ENCODE data around the gene SLX4IP.
A peak's percentile ranks its signal among the peaks of the same experiment; 100 is the strongest.

Gene SLX4IP

DNA sequence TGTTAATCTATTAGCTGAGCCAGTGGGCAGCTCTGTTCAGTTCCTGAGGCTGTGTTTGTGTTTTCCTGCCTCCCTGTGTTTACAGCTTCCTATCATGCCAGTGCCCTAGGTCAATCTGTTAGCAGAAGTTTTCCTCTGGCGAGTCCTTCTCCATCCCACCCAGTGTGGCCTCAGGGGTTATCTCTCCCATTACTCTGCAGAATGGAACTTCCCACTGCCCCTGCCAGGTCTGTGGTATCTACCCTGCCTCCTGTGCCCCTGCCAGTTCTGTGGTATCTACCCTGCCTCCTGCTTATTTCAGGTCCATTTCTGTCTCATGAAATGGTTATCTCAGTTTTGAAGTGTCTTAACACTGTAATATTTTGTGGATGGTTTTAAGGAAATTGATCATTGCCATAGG is 63.1 kb downstream of the SLX4IP start:
- DNase-seq = no peak

DNA sequence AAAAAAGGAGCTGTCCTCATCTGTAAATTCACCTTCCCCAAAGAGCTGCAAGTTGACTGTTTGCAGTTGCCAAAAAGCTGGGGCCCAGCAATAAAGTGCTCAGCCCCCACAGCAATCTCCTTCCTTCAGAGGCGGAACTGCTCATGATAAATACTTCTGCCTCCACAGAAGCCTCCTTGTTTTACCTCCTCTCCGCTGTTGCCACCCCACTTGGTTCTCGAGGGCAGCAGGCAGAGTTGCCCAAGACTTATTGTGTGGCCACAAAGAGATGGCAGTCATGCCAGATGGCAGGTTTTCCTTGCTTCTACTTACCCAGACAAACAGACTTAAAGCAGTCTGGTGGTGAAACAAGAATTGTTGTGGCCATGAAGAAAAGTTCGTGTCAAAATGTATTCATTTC is 66.3 kb downstream of the SLX4IP start:
- DNase-seq = no peak

DNA sequence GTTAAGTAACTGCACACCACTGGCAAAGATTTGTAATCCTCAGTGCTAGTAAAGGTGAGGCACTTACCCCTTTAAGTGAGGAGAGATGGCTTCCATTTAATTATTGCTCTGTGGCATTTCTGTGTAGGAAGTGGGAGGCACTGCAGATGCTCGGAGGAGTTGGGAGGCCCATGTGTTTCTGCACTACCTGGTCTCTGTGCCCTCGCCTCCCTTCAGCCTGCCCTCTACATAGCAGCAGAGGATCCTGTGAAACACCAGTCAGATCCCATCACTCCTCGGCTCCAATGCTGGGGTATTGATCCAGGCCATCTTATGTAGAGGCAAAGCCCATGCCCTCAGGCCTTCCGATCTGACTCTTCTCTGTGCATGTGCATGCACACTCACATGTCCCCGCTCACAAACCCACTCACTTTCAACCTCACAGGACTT is 67.0 kb downstream of the SLX4IP start:
- no peak for DNase-seq

DNA sequence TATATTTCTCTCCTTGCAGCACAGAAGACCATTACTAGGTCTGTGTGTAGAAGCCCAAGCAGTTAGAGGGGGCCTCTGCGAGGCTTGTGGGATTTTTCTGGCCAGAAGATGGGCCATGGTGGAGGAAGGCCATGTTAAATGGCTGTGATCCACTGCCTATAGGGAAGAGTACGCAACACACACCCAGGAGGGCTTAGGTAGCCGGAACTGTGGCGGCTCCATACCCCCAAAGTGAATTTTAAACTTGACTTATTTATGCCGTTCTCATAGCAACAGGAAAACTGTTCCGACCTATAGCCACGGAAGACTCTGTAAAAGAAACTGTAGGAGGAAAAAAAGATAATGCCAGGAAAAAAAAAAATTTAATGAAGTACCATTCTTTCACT is 69.5 kb downstream of the SLX4IP start:
- DNase-seq = no peak

DNA sequence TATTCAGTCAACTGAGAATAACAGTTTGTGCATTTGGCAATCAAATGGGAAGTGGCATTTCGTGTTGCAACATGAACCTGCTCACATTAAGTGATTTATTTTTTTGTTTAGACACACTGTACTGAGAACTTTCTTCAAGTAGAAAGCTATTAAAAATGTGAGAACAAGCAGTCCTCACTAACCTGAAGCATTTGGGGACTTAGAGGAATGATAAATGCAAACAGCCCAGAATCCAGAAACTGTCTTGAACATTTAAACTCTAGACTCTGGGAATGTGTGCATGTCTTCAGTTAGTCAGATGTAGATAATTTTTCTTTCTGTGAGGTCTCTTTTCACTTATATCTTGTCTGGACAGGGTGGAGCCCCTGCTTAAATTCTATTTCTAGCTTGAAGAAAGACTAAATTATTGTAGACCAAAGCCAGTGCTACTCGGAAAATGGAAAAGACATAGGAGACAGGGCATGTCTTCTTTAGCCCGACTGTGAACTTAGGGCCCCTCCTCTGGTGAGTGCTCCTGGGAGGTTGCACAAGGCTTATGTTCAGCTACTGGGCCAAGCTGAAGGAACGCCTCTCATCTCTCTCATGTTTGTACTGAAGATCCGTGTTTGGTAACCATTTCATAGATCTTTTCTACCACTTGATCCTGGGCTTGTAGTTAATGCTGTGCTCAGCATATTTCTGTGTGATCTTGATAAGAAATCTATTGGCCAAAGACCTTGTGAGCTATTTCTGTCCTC is 70.1 kb downstream of the SLX4IP start:
- DNase-seq = no peak

DNA sequence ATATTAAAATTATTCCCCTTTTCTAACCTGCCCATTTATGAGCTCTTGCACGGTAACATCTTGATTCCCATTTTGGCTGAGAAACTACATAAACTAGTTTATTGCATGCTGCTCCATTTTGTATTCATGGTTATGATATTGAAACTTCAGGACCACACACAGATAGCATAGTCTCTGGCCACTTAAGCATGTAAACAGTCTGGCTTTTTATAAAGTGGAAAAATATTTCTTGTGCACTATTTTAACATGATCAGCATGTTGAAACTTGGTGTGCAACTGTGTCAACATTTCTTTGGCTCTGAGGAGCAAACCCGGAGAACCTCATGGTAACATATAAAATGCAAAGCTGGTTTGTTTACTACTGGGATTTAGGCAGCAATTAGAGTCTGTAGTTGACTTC is 70.7 kb downstream of the SLX4IP start:
- no peak for DNase-seq

DNA sequence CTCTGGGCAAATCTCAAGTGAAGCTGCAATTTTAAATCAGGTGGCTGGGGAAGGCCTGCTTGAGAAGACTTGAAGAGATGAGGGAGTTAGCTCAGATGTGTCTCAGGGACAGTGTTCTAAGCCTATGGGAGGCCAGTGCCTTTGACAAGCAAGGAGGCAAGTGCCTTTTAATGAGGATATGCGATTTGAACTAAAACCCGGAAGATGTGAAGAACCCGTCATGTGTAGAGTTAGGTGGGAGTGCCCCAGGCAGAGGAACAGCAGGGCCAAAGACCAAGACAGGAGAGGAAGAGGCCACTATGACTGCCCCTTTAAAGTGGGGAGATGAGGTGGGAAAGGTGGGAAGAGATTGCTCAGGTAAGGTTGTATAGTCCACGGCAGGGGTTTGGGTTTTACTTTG is 71.9 kb downstream of the SLX4IP start:
- no peak for DNase-seq

DNA sequence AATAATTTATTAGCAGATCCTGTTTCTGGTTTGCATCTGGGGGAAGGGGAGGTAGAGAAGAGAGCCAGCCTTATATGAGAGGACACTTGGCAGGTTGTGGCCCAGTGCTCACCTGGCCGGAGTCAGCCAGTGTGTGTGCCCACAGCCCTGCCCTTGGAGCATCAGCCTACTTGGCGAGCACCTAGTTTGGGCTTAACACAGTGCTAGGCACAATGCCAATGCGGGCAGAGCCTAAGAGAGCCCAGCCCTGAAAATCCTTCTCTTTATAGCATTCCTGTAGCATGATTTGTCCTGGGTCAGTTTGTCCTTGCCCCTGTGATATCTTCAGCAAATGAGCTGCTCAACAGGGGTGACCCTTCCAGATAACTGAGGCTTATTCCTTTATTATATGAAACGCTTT is 73.0 kb downstream of the SLX4IP start:
- no peak for DNase-seq

DNA sequence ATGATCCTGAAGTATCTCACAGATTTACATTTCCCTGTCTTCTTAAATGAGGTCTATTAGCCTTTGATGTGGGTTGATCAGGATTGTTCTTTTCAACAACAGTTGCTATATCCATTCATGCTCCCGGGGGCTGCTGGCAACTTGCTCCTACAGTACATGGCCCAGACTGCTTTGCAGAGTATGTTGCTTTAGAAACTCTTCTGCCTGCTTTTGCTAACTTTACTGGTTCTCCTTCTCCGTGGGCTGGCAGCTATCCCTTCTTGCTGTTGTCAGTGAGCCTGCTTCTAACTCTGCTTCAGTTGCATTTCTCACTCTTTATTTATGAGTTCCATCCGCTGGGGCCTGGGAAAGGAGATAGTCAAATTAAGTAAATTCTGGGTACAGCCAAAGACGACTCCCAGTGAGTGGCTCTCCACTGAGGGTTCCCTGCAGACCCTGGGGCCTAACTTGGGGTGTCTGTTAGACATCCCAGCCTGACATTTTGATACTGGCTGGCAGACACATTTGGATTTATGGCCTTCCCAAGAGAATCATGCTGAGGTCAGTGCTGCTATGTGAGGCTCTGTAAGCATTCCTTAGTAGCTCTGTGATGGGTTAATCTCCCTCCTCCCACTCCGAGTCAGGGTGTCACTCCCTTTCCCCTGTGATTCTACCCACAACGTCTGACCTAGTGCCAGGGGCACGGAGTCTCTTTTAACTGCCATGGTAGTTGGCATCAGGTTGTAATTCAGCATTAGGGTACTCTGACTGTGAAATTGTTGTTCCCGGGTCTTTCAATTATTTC is 73.6 kb downstream of the SLX4IP start:
- DNase-seq = no peak

DNA sequence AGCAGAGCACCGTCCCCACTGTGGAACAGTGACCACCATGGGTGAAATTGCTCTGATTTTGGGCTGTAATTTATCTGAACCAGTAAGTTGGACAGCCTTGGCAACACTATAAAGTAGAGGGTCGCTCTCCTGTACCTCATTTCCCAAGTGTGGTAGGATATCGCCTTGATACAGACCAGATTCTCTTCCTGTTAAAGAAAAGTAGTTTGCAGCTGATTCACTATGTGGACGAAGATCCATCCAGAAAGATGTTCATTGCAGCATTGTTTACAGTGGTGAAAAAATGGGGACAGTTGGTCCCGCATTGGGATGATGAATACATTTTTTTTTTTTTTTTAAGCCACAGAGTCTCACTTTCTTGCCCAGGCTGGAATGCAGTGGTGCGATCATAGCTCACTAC is 74.3 kb downstream of the SLX4IP start:
- DNase-seq = no peak

DNA sequence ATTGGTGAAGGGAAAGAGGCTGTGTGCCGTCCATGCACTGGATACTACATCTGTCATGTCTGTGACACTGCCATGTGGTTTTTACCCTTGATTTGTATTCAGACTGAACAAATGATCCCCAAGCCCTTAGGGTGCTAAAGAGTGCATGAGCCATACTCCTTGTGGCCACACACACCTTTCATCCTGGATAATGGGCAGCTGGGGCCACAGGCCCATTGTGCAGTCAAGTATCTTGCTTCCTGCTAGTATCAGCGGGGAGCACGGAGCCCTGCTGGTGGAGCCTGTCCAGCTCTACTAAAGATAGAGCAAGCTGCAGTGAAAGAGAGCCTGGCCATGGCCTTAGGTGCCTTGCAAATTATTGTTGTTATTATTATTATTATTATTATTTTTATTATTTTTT is 75.1 kb downstream of the SLX4IP start:
- no peak for DNase-seq

DNA sequence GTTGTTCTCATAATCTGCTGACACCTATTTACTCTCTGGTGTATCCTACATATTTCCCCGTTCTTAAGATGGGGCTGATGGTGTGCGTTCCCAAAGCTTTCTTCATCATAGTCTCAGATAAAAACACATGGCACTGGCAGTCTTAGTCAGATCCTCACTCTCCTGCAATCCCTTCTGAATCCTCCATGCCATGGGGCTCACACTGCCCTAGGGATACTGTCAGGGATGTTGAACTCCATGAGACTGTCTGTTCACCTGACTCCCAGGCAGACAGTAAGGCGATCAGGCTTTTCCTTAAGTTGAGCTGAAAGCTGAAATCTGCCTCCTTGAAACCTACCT is 76.0 kb downstream of the SLX4IP start:
- DNase-seq = no peak

DNA sequence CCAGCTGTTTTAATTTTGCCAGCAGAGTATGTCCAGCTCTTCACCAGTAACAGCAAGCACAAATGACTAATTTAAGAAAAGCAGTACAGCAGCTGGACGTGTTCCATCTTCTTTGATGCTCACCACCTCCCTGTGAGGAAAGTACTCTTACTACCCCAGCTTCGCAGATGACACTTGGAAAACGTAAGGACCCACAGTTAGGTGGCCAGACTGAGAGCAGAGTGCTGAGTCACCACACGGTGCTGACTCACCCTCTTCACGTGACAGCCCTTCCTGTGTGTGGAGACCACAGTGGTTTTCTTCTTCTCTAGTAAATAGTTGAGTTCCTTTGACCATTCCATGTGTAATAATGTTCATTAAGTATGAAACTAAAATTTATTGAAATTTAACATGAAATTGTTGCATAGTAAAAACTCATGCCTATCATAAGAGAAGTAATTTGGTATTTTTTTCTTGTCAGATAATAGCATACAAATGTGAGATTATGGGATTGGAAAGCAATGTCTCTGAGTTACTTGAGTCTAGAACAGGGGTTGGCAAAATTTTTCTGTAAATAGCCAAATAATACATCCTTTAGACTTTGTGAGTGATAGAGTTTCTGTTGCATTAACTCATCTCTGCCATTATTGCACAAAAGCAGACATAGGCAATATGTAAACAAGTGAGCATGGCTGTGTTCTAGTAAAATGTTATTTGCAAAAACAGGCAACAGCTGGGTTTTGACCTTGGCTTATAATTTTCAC is 76.6 kb downstream of the SLX4IP start:
- peak; percentile 22 to 44 (median 32) for DNase-seq

DNA sequence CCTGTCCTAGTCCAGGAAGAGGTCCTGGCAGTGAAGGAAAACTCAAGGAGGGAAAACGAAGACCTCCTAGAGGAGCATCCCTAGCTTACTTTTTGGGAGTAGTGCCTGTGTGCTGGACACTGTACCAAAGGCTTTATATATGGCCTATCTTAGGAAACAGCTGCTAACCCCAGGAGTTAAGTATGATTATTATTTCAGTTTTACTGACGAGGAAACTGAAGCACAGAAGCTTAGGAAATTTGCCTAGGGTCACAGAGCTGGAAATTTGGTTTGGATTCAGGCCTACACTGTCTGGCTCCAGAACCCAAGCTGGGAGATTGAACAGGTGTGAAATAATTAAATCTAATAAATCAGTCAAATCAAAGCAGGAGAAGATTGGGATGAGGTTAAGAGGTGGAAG is 78.0 kb downstream of the SLX4IP start:
- DNase-seq = no peak

DNA sequence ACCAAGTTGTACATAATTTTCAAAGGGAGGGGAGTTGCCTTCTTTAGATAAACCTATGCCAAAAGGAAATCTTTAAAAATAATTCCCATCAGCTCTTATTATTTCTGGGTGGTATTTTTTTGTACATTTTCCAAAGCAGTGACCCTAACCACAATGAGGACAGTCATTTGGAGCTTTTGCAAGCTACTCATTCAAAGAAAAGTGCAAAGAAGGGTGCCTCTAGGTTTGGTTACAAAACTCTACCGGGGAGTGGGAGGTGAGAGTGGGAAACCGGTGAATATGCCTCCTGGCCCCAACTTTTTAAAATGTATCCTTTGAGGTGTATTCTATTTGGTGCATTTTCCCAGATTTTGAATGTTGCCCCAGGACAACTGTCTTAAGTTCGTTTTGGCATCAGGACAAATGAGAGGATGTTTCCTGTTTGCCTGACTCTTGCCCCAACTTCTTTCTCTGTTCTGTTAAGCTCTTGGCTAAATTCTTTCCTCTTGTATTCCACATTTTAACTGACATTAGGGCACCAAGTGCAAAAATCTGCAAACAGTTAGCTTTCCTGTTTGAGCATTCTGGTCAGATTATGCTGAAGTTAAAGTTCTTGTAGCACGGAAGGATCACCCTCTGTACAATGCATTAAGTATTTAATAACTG is 78.9 kb downstream of the SLX4IP start:
- DNase-seq = no peak

DNA sequence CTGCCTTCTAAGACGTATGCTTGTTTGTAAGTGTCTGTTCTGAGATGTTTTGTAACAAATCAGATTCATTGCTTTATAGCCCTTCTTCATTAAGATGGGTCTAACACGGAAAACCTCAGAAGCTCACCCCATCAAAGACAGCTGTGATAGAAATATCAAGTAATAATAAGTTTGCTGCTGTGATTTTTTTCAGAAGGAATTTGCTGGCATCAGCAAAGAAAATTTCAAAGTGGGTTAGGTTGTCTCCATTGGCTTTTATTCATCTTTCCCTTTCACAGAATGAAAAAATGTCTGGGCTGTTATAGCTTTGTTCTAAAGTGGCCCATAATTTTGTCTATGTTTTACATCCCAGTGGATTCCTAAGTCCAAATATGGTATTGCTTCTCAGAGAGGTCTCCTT is 81.4 kb downstream of the SLX4IP start:
- no peak for DNase-seq

DNA sequence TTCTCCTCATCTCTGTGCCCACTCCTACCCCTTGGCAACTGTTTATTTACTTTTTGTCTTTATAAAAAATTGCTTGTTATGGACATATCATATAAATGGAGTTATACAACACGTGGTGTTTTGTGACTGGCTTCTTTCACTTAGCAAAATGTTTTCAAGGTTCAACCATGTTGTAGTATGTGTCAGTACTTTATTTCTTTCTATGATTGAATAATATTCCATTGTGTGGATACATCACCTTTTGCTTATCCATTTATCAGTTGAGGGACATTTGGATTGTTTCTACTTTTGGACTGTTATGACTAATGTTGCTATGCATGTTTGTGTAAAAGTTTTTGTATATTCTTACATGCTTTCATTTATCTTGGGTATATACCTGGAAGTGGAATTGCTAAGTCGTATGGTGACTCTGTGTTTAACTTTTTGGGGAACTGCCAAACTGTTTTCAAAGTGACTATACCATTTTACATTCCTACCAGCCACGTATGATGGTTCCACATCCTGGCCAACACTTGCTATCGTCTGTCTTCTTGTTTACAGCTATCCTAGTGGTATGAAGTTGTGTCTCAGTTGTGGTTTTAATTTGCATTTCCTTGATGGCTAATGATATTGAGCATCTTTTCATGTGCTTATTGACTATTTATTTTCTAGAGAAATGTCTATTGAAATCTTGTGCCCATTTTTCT is 84.4 kb downstream of the SLX4IP start:
- no peak for DNase-seq

DNA sequence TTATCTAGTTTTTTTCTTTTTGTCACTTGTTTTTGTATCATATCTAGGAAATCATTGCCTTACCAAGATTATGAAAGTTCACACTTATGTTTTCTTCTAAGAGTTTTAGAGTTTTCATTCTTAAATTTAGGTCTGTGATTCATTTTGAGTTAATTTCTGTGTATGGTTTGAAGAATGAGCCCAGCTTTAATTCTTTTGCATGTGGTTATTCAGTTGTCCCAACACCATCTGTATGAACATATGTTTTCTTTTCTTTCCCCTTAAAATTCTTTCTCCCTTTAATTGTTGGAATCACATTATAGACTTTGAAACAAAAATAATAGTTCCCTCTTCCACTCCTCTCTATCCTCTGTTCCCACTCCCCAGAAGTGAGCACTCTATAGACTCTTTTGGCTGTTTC is 85.4 kb downstream of the SLX4IP start:
- DNase-seq = no peak

DNA sequence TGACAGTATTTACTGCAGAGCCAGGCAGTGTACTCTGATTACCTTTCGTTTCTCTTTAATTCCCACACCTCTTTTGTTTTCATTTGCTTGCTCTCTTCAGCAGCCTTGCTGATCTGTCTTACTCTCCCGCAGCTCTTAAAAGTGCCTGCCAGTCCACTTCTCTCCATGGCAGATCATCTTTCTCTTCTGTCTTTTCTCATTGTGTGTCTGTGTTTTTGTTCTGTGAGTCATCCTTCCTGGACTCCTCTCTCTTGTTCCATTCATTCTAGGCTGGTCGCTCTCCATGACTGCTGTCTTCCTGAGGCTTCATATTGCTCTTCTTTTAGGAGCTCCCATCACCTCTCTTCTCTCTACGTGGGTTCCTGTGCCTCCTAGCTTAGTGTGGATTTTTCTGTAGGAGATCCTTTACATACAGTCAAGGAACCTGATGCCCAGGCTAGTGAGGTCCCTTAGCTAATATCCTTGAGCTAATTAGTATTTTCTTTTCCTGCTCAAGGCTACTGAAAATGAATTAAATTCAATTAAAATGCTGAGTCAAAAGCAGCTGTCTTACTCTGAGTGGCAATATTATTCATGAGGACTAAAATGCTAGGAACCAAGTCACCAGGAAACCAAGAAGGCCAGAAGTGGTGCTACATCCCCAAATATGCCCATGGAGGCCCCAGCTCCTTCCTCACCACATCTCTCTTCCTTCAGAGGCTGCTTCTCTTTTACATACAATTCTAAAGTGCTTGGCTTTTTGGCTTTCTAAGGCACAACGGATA is 86.1 kb downstream of the SLX4IP start:
- no peak for DNase-seq

DNA sequence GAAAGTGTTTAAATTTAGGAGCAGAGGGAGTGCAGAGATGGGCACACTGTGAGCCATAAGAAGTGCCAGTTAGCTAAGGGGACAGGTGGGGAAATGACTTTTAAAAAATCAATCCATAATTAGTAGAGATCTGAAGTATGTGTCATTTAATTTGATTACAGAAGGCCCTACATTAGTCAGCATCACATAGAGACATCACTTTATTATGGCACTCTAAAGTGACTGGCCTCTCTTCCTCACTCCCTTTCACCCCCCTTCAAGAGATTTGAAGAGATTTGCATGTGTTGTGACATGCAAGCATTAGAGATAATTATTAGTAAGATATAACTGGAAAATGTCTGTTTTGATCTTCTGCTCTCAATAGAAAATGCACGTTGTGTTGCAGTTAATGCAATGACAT is 86.7 kb downstream of the SLX4IP start:
- DNase-seq = no peak

DNA sequence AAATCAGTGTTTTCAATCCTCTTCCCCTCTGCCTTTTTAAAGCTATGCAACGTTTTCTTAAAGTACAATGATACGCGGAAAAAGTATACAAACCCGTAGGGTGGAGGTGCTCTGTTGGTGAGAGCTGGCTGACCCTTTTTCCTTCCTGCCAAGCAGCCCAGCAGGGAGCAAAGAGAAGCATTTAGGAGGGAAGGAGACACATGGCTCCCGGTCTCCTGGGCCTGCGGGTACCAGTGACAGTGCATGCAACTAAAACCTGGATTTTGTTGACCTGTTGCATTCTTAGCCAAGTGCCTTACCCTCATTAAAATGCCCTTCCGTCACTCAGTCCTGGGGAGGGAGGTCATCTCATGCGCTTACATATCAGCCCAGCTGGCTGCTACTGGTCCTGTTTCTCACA is 87.2 kb downstream of the SLX4IP start:
- DNase-seq = no peak

DNA sequence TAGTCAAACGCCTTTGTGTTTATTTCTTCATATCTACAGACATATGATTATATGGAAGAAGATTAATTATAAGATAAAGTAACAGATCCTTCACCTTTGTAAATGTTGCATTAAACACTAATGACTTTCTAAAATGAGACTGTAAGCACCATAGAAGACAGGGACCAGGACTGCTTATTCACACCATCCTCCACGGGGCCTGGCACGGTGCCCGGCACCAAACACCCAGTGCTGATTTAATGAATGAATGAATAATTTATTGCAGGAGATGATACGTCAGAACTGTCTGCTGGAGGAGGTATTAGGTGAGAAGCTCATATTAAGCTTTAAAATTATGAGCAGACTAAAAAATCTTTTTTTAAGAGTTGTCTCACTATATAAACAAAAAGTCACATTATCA is 88.3 kb downstream of the SLX4IP start:
- no peak for DNase-seq

Measured in activated CD4-positive, CD25-positive, alpha-beta regulatory T cell (primary cell).